ENCODE results near the gene ANAPC7. TPM values are rescaled to one million over a fixed set of nuclear protein-coding genes. Genes with fewer than 3 reads are reported as not detected.

The ANAPC7 gene
- 10 to 100 TPM; 42.6 to 49.9 TPM for total RNA-seq
- 10 to 100 TPM; 27.3 to 41.2 TPM for polyA plus RNA-seq
- long read RNA-seq, donor 1, transcript ANAPC7-203 (11 exons, 3,045 nt): major isoform, 6 of 9 reads
- long read RNA-seq, donor 1, partial matches to known transcripts: 0 of 9 reads
- long read RNA-seq, donor 1, other reads (novel, unspliced or antisense): 0 of 9 reads
- long read RNA-seq, donor 2, partial matches to known transcripts: 5 of 9 reads
- long read RNA-seq, donor 2, other reads (novel, unspliced or antisense): 0 of 9 reads
- long read RNA-seq, donor 3, partial matches to known transcripts: 5 of 7 reads
- long read RNA-seq, donor 3, other reads (novel, unspliced or antisense): 0 of 7 reads
- long read RNA-seq, donor 4, partial matches to known transcripts: 0 of 5 reads
- long read RNA-seq, donor 4, other reads (novel, unspliced or antisense): 0 of 5 reads
- long read RNA-seq, donor 5, transcript ANAPC7-203 (11 exons, 3,045 nt): major isoform, 8 of 18 reads
- long read RNA-seq, donor 5, transcript ANAPC7-201 (10 exons, 2,200 nt): minor isoform, 6 of 18 reads
- long read RNA-seq, donor 5, partial matches to known transcripts: 0 of 18 reads
- long read RNA-seq, donor 5, other reads (novel, unspliced or antisense): 0 of 18 reads

- H3K27ac ChIP-seq (ENCODE audit: low read depth in 1 of 2, low read length in 1 of 2): peak within 1 kb of the TSS; percentile 76 to 82
Measured at GRCh38 chr12:110403146-110403975, at the start of gene ANAPC7. Gene ANAPC7 (minus strand): TSS chr12:110403708. CDS start chr12:110403627, 81 bp downstream.

GRCh38 chr12:110451263-110451662, 47.8 kb upstream of the ANAPC7 start:
- Histone ChIP-seq H3K4me1 (ENCODE audit: control insufficient read depth in 5 of 5, insufficient read depth in 5 of 5, low read length in 5 of 5) (peaks cover 0 to 8% (median 5%) of the 10 kb centered on the region in 5 donors), H3K9ac (ENCODE audit: insufficient read depth in 1 of 2, low read length in 2 of 2) (no peak overlapping the region), H3K36me3 (ENCODE audit: control insufficient read depth in 4 of 4, insufficient read depth in 4 of 4, low read length in 4 of 4) (peaks cover 0 to 10% (median 3%) of the 10 kb centered on the region in 4 donors), H3K27me3 (ENCODE audit: control insufficient read depth in 3 of 3, insufficient read depth in 3 of 3, low read length in 2 of 3) (no peaks in the 10 kb centered on the region), H3K27ac (ENCODE audit: low read depth in 1 of 2, low read length in 1 of 2) (no peak overlapping the region), H3K9me3 (ENCODE audit: control insufficient read depth in 4 of 4, insufficient read depth in 3 of 4, low read length in 3 of 4) (no peaks in the 10 kb centered on the region), H3K4me3 (no peak overlapping the region)
- TF ChIP-seq CTCF (IDR thresholded peaks at IDR 0.05; ENCODE audit: control extremely low read depth, extremely low read depth): no peak
- 67 to 75% methylated on average over 1 of the region's 1 CpG for WGBS, 2 donors
- no peak for ATAC-seq (ENCODE audit: insufficient read depth, low FRiP score)
- no peak for DNase-seq

More at GRCh38 chr12:110403146-110403975, at the start of gene ANAPC7:
- no peaks in the 10 kb centered on the region for H3K27me3 ChIP-seq (ENCODE audit: control insufficient read depth in 3 of 3, insufficient read depth in 3 of 3, low read length in 2 of 3)
- peaks cover 0 to 10% (median 6%) of the 10 kb centered on the region in 4 donors for H3K36me3 ChIP-seq (ENCODE audit: control insufficient read depth in 4 of 4, insufficient read depth in 4 of 4, low read length in 4 of 4)
- DNase-seq (peak; percentile 93 to 94 (median 94)), ATAC-seq (ENCODE audit: insufficient read depth, low FRiP score) (peak; percentile 98)
- H3K4me1 ChIP-seq (ENCODE audit: control insufficient read depth in 5 of 5, insufficient read depth in 5 of 5, low read length in 5 of 5): peaks cover 0 to 9% (median 4%) of the 10 kb centered on the region in 5 donors
- WGBS, 2 donors: 0 to 1% methylated on average over 59 to 62 of the region's 62 CpGs
- H3K9ac ChIP-seq (ENCODE audit: insufficient read depth in 1 of 2, low read length in 2 of 2): peak within 1 kb of the TSS; percentile 42 to 99
- H3K4me3 ChIP-seq: peak within 1 kb of the TSS; percentile 97
- TF ChIP-seq CTCF (IDR thresholded peaks at IDR 0.05; ENCODE audit: control extremely low read depth, extremely low read depth): no peak
- H3K9me3 ChIP-seq (ENCODE audit: control insufficient read depth in 4 of 4, insufficient read depth in 3 of 4, low read length in 3 of 4): no peaks in the 10 kb centered on the region

GRCh38 chr12:110449799-110450497, 46.4 kb upstream of the ANAPC7 start, which contains the start of gene ARPC3:
Gene ARPC3 (minus strand): TSS chr12:110450337. CDS start chr12:110450260, 77 bp downstream.
- Histone ChIP-seq H3K9ac (ENCODE audit: insufficient read depth in 1 of 2, low read length in 2 of 2) (peak within 1 kb of the TSS; percentile 86 to 88), H3K4me1 (ENCODE audit: control insufficient read depth in 5 of 5, insufficient read depth in 5 of 5, low read length in 5 of 5) (peaks cover 0 to 11% (median 5%) of the 10 kb centered on the region in 5 donors), H3K36me3 (ENCODE audit: control insufficient read depth in 4 of 4, insufficient read depth in 4 of 4, low read length in 4 of 4) (peaks cover 0 to 13% (median 5%) of the 10 kb centered on the region in 4 donors), H3K27ac (ENCODE audit: low read depth in 1 of 2, low read length in 1 of 2) (peak within 1 kb of the TSS; percentile 85 to 89), H3K4me3 (peak within 1 kb of the TSS; percentile 66), H3K9me3 (ENCODE audit: control insufficient read depth in 4 of 4, insufficient read depth in 3 of 4, low read length in 3 of 4) (no peaks in the 10 kb centered on the region), H3K27me3 (ENCODE audit: control insufficient read depth in 3 of 3, insufficient read depth in 3 of 3, low read length in 2 of 3) (no peaks in the 10 kb centered on the region)
- TF ChIP-seq CTCF (IDR thresholded peaks at IDR 0.05; ENCODE audit: control extremely low read depth, extremely low read depth): peak; percentile 93
- 0 to 1% methylated on average over 43 to 51 of the region's 51 CpGs for WGBS, 2 donors
- ATAC-seq (ENCODE audit: insufficient read depth, low FRiP score) (peak; percentile 96), DNase-seq (peak; percentile 95 to 97 (median 97))

Measured in lung (tissue), 16 donors.